Adipocyte (in vitro differentiated cells): ENCODE data around the gene ACSS3.
A peak's percentile ranks its signal among the peaks of the same experiment; 100 is the strongest.
"Not testable (repeated sequence)": the region's sequence is repeated elsewhere in the genome, so short reads cannot be mapped to it uniquely, and the experiment has no call there.

Experiments
- DNase-seq: peaks from one replicate; pipeline ENCODE4 v3.0.0-alpha.2; 2015; ENCODE audit warnings: low read depth
- H3K27me3 ChIP-seq: replicated peaks from 2 replicates; pipeline ENCODE4 v1.7.0; 2013; ENCODE audit warnings: mild to moderate bottlenecking, low read length, moderate library complexity; ENCODE audit not compliant: control insufficient read depth, insufficient read depth
- H3K36me3 ChIP-seq: 2 replicates; pipeline ENCODE4 v1.7.0; 2013; ENCODE audit warnings: low read length, mild to moderate bottlenecking, moderate library complexity; ENCODE audit not compliant: control insufficient read depth, insufficient read depth, severe bottlenecking
- H3K4me1 ChIP-seq: 2 replicates; pipeline ENCODE4 v1.7.0; 2013; ENCODE audit warnings: mild to moderate bottlenecking, low read length, moderate library complexity; ENCODE audit not compliant: control insufficient read depth, insufficient read depth
- H3K4me3 ChIP-seq: 2 replicates; pipeline ENCODE4 v1.7.0; 2013; ENCODE audit warnings: mild to moderate bottlenecking, low read length, moderate library complexity
- H3K9ac ChIP-seq: 2 replicates; pipeline ENCODE4 v1.7.0; 2013; ENCODE audit warnings: mild to moderate bottlenecking, low read length, moderate library complexity
- H3K9me3 ChIP-seq: 2 replicates; pipeline ENCODE4 v1.7.0; 2013; ENCODE audit warnings: mild to moderate bottlenecking, low read length, moderate library complexity; ENCODE audit not compliant: control insufficient read depth

Gene ACSS3

GRCh38 chr12:81208187-81208911, 130.5 kb downstream of the ACSS3 start:
- no peak for DNase-seq
- Histone ChIP-seq H3K4me3 (no peak overlapping the region), H3K9me3 (no peaks in the 10 kb centered on the region), H3K27me3 (no peaks in the 10 kb centered on the region), H3K9ac (no peak overlapping the region), H3K36me3 (no peaks in the 10 kb centered on the region), H3K4me1 (peaks cover 28% of the 10 kb centered on the region)

- Histone ChIP-seq H3K9ac (no peak overlapping the region), H3K36me3 (no peaks in the 10 kb centered on the region), H3K4me3 (peak overlapping the region; percentile 46), H3K27me3 (no peaks in the 10 kb centered on the region), H3K9me3 (no peaks in the 10 kb centered on the region), H3K4me1 (peaks cover 28% of the 10 kb centered on the region)
- DNase-seq = peak; percentile 67
Observed at GRCh38 chr12:81209012-81209411, 131.1 kb downstream of the ACSS3 start.

GRCh38 chr12:81209772-81210225, 131.9 kb downstream of the ACSS3 start:
- peak; percentile 31 for DNase-seq

DNA sequence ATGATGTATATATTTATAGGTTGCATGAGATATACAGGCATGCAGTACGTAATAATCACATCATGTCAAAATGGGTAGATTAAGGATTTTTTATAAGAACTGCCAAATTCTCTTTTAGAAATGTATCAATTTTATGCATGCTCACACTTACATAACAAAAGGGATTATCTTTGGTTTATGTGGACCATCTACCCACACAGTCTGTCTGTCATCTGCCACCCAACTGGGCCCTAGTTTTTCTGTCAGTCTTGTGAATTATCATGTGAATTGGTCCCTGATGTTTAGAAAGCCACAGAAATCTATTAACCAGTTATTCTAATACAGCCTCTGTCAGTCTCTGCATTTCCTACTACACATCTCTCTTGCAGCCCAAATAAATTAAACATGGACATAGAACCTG, 133.4 kb downstream of the ACSS3 start:
- Histone ChIP-seq H3K27me3 (no peaks in the 10 kb centered on the region), H3K36me3 (peaks cover 11% of the 10 kb centered on the region), H3K9me3 (no peaks in the 10 kb centered on the region), H3K4me3 (no peak overlapping the region), H3K4me1 (peaks cover 28% of the 10 kb centered on the region), H3K9ac (no peak overlapping the region)
- no peak for DNase-seq

More at GRCh38 chr12:81209772-81210225, 131.9 kb downstream of the ACSS3 start:
- not testable (repeated sequence) for H3K27me3 ChIP-seq, H3K36me3 ChIP-seq, H3K9ac ChIP-seq, H3K9me3 ChIP-seq
- Histone ChIP-seq H3K4me1 (peaks cover 28% of the 10 kb centered on the region), H3K4me3 (peak overlapping the region; percentile 46)

- H3K36me3 ChIP-seq = peaks cover 13% of the 10 kb centered on the region
- H3K4me1 ChIP-seq = peaks cover 25% of the 10 kb centered on the region
- H3K9me3 ChIP-seq = no peaks in the 10 kb centered on the region
- H3K27me3 ChIP-seq = no peaks in the 10 kb centered on the region
- no peak overlapping the region for H3K9ac ChIP-seq
- no peak for DNase-seq
- H3K4me3 ChIP-seq = no peak overlapping the region
Observed at GRCh38 chr12:81212996-81213696, 135.3 kb downstream of the ACSS3 start.

- Histone ChIP-seq H3K27me3 (no peaks in the 10 kb centered on the region), H3K4me3 (no peak overlapping the region), H3K36me3 (peaks cover 13% of the 10 kb centered on the region), H3K4me1 (peaks cover 12% of the 10 kb centered on the region), H3K9me3 (no peaks in the 10 kb centered on the region), H3K9ac (no peak overlapping the region)
- DNase-seq = no peak
Observed at GRCh38 chr12:81216739-81217138, 138.9 kb downstream of the ACSS3 start.

DNA sequence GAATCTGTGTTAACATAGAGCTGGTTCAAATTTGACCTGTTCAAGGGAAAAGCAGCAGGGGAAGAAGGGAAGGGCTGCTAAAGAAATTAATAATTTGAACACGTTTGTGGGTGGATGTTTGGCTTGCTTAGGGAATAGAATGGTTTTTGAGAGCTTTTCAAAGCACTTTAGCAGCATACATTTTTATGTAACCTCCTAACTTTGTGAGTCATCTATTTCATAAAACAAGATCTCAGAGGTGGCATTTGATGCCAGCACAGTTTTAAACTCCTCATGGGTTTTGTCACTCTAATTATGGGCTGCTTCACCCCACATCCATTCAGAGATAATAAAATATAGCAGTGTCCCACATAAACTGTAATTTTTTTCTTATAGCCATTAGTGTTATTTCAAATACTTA, 143.8 kb downstream of the ACSS3 start:
- H3K4me1 ChIP-seq = peaks cover 26% of the 10 kb centered on the region
- no peak overlapping the region for H3K9ac ChIP-seq
- H3K36me3 ChIP-seq = peaks cover 9% of the 10 kb centered on the region
- peak; percentile 47 for DNase-seq
- no peaks in the 10 kb centered on the region for H3K27me3 ChIP-seq
- H3K9me3 ChIP-seq = no peaks in the 10 kb centered on the region
- H3K4me3 ChIP-seq = no peak overlapping the region

GRCh38 chr12:81222846-81223592, 145.1 kb downstream of the ACSS3 start:
- Histone ChIP-seq H3K36me3 (peaks cover 6% of the 10 kb centered on the region), H3K9ac (peak overlapping the region; percentile 16), H3K9me3 (no peaks in the 10 kb centered on the region), H3K4me3 (peak overlapping the region; percentile 25), H3K27me3 (no peaks in the 10 kb centered on the region), H3K4me1 (peaks cover 26% of the 10 kb centered on the region)
- DNase-seq = peak; percentile 60

DNA sequence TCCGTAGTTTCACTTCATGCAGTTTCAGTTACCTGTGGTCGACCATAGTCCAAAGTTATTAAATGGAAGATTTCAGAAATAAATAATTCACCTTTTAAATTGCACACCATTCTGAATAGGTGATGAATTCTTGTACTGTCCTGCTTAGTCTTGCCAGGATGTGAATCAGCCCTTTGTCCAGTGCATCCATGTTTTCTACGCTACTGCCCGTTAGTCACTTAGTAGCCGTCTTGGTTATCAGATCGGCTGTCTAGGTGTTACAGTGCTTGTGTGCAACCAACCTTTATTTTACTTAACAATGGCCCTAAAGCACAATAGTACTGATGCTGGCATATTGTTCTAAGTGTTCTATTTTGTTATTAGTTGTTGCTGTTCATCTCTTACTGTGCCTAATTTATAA, 146.7 kb downstream of the ACSS3 start:
- Histone ChIP-seq H3K27me3 (no peaks in the 10 kb centered on the region), H3K9me3 (no peaks in the 10 kb centered on the region), H3K36me3 (peaks cover 6% of the 10 kb centered on the region), H3K4me3 (no peak overlapping the region), H3K4me1 (peaks cover 26% of the 10 kb centered on the region), H3K9ac (no peak overlapping the region)
- DNase-seq = no peak

DNA sequence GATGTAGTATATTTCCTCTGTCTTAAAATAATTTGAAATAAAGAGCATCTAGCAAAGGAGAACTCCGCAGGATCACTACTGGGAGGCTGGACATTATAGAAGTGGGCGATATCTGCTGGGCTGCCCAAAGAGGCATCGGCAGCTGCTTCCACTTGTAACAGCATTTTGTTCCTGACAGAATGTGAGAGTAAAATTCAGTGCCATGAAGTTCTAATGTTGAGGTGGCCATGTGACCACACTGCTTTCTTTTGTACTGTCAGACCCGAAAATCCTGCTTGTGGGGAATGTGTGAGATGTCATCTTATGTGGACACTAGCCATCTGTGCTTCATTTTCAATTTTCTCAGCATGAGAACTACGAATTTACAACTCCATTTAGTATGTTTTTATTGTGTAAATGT, 151.9 kb downstream of the ACSS3 start:
- no peak overlapping the region for H3K4me3 ChIP-seq
- H3K36me3 ChIP-seq = peaks cover 23% of the 10 kb centered on the region
- no peak for DNase-seq
- peaks cover 3% of the 10 kb centered on the region for H3K4me1 ChIP-seq
- no peak overlapping the region for H3K9ac ChIP-seq
- H3K9me3 ChIP-seq = no peaks in the 10 kb centered on the region
- H3K27me3 ChIP-seq = no peaks in the 10 kb centered on the region
